ENCODE data around the gene MZT2B. TPM values are rescaled to one million over a fixed set of nuclear protein-coding genes. Genes with fewer than 3 reads are reported as not detected.
"Not testable (repeated sequence)": the region's sequence is repeated elsewhere in the genome, so short reads cannot be mapped to it uniquely, and the experiment has no call there.

Gene MZT2B, protein sequence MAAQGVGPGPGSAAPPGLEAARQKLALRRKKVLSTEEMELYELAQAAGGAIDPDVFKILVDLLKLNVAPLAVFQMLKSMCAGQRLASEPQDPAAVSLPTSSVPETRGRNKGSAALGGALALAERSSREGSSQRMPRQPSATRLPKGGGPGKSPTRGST
- total RNA-seq (2021; fragmentation: NEBNext Ultra II Directional; extraction: Animal tissue kit (Norgen Biotek cat#: 25700)): 151 and 167 TPM in 2 replicates
- 90.3 and 138 TPM in 2 replicates for polyA plus RNA-seq (2011; rRNA removed)
- 120 TPM for polyA plus RNA-seq (2011; cell fraction: cytosol; rRNA removed)
- 75.4 TPM for polyA plus RNA-seq (2011; cell fraction: nucleus; rRNA removed)
- 118 to 166 TPM (median 139 TPM) in 4 replicates for polyA plus RNA-seq (2012, experiment 1 of 2)
- polyA plus RNA-seq (2012, experiment 2 of 2): 92.5 TPM
- 178 TPM for polyA plus RNA-seq (2013, experiment 1 of 2)
- 186 TPM for polyA plus RNA-seq (2013, experiment 2 of 2)
- polyA minus RNA-seq (2011; rRNA and poly(A)+ RNA removed): 4.2 and 6.2 TPM in 2 replicates
- 53.9 TPM for polyA minus RNA-seq (2011; cell fraction: cytosol; rRNA and poly(A)+ RNA removed)
- 45.9 TPM for polyA minus RNA-seq (2011; cell fraction: nucleus; rRNA and poly(A)+ RNA removed)
- long read RNA-seq, experiment 1, transcript MZT2B-206 (2 exons, 480 nt): minor isoform, 9 of 46 reads
- long read RNA-seq, experiment 1, transcript MZT2B-201 (3 exons, 933 nt): major isoform, 35 of 46 reads
- long read RNA-seq, experiment 1, partial matches to known transcripts: 0 of 46 reads
- long read RNA-seq, experiment 1, other reads (novel, unspliced or antisense): 2 of 46 reads
- long read RNA-seq, experiment 2: 0 reads

- H2BK5ac ChIP-seq (ENCODE audit: low read depth, low read length): peak within 1 kb of the TSS; percentile 92
- ChIA-PET POLR2A (ENCODE audit: partially characterized antibody) (interaction anchor here (0.9 to 3.5 kb wide), 9 partner anchors 9 to 173 kb away, joined by 3 to 23 read pairs (median 4); partner anchors contain the start of genes IMP4 and PTPN18), CTCF (ENCODE audit: partially characterized antibody) (interaction anchor here (0.6 to 3.9 kb wide), 7 partner anchors 9 to 191 kb away, joined by 3 to 28 read pairs (median 3); partner anchors contain the start of gene CCDC74B)
- peak; percentile 46 to 93 for DNase-seq (ENCODE audit: low read depth in 1 of 2, low spot score in 2 of 2)
- peaks cover 14 to 46% of the 10 kb centered on the region in 2 experiments for H3K79me2 ChIP-seq (ENCODE audit: control insufficient read depth in 1 of 2, insufficient read depth in 2 of 2, low read length in 2 of 2)
- H2BK15ac ChIP-seq (ENCODE audit: low read length); H4K91ac ChIP-seq (replicated peaks; ENCODE audit: insufficient read length, low read length); H3K14ac ChIP-seq (ENCODE audit: insufficient read length); FAIRE-seq; H3K23ac ChIP-seq (ENCODE audit: insufficient read length); H4K20me1 ChIP-seq (replicated peaks in 1 of 2; ENCODE audit: control insufficient read depth in 1 of 2, insufficient read depth in 2 of 2, low read length in 2 of 2); H2BK20ac ChIP-seq (ENCODE audit: low read length); H3K4ac ChIP-seq (replicated peaks; ENCODE audit: insufficient read length, low read depth, low read length); H3K27me3 ChIP-seq (replicated peaks in 1 of 4; ENCODE audit: control insufficient read depth in 3 of 4, extremely low read depth in 1 of 4, insufficient read depth in 3 of 4, low read length in 3 of 4); H3K79me1 ChIP-seq (ENCODE audit: low read depth, low read length); H2AFZ ChIP-seq (ENCODE audit: low read length); H3K4me1 ChIP-seq (replicated peaks in 1 of 4; ENCODE audit: control insufficient read depth in 3 of 4, insufficient read depth in 4 of 4, low read length in 3 of 4); H2BK120ac ChIP-seq (replicated peaks; ENCODE audit: low read depth, low read length); H3K36me3 ChIP-seq (ENCODE audit: control insufficient read depth in 2 of 4, insufficient read depth in 4 of 4, low read length in 3 of 4); H3K23me2 ChIP-seq (ENCODE audit: low read depth, low read length); H3K9me3 ChIP-seq (ENCODE audit: insufficient read depth in 2 of 2, low read depth in 1 of 2, low read length in 1 of 2): not testable (repeated sequence)
- no CpG with 5 or more reads among the region's 86 CpGs for WGBS, 2 experiments (ENCODE audit: extremely low coverage in 1 of 2, insufficient coverage in 1 of 2, insufficient read length in 1 of 2, insufficient replicate concordance in 2 of 2, low coverage in 1 of 2, low lambda C conversion rate in 2 of 2, missing lambda C conversion rate in 1 of 2)
- H4K5ac ChIP-seq (ENCODE audit: insufficient read length, low read depth, low read length): peak within 1 kb of the TSS; percentile 80
- H3K4me3 ChIP-seq (ENCODE audit: extremely low read depth in 1 of 4, insufficient read depth in 2 of 4, low read depth in 3 of 4, low read length in 4 of 4): peak within 1 kb of the TSS; percentile 88 to 99 (median 98)
- peak within 1 kb of the TSS; percentile 83 to 90 for H3K4me2 ChIP-seq (ENCODE audit: insufficient read depth in 1 of 2, low read depth in 2 of 2, low read length in 2 of 2)
- peak within 1 kb of the TSS; percentile 100 for H4K8ac ChIP-seq (ENCODE audit: extremely low read depth, insufficient read depth, low read length)
- peak within 1 kb of the TSS; percentile 82 for H3K56ac ChIP-seq (replicated peaks; ENCODE audit: insufficient read length, low read depth, low read length)
- H3K18ac ChIP-seq (ENCODE audit: extremely low read depth, low read length): peak within 1 kb of the TSS; percentile 48
- H3K27ac ChIP-seq (ENCODE audit: low read depth, low read length): peak within 1 kb of the TSS; percentile 96
- H2AK5ac ChIP-seq (ENCODE audit: low read depth, low read length): peak within 1 kb of the TSS; percentile 90; the same call in 1 of the 2 replicates
- peak within 1 kb of the TSS; percentile 90 to 99 (median 96) for H3K9ac ChIP-seq (replicated peaks in 1 of 4; ENCODE audit: extremely low read depth in 1 of 4, low read depth in 3 of 4, low read length in 3 of 4)
- H2BK12ac ChIP-seq (ENCODE audit: low read depth, low read length): 0 out of 2 replicates have a peak within 1 kb of the TSS, but pooled peaks have one; percentile 50
- TF ChIP-seq TBP (IDR thresholded peaks at IDR 0.05; ENCODE audit: low read depth, low read length): peak; percentile 35; the same call in 1 of the 2 replicates
- TF ChIP-seq, protein P1, sequence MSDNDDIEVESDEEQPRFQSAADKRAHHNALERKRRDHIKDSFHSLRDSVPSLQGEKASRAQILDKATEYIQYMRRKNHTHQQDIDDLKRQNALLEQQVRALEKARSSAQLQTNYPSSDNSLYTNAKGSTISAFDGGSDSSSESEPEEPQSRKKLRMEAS (IDR thresholded peaks at IDR 0.05): peak; percentile 48; the same call in 1 of the 2 replicates
- TF ChIP-seq NANOG (IDR thresholded peaks at IDR 0.05; ENCODE audit: insufficient read depth, low read depth, low read length, poor library complexity, severe bottlenecking): peak; percentile 2
- TF ChIP-seq, protein P2, sequence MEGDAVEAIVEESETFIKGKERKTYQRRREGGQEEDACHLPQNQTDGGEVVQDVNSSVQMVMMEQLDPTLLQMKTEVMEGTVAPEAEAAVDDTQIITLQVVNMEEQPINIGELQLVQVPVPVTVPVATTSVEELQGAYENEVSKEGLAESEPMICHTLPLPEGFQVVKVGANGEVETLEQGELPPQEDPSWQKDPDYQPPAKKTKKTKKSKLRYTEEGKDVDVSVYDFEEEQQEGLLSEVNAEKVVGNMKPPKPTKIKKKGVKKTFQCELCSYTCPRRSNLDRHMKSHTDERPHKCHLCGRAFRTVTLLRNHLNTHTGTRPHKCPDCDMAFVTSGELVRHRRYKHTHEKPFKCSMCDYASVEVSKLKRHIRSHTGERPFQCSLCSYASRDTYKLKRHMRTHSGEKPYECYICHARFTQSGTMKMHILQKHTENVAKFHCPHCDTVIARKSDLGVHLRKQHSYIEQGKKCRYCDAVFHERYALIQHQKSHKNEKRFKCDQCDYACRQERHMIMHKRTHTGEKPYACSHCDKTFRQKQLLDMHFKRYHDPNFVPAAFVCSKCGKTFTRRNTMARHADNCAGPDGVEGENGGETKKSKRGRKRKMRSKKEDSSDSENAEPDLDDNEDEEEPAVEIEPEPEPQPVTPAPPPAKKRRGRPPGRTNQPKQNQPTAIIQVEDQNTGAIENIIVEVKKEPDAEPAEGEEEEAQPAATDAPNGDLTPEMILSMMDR (IDR thresholded peaks at IDR 0.05; ENCODE audit: control extremely low read depth in 1 of 3, insufficient read depth in 1 of 3, low read depth in 1 of 3, low read length in 3 of 3): peak; percentile 71 to 89 (median 75)
These were observed at the start of gene MZT2B for GRCh38 chr2:130181880-130182682. Gene MZT2B, plus strand, starts transcription at chr2:130182262. Its CDS starts 21 bp downstream, at chr2:130182283.

All from H1 (cell line).